Natural killer cell (primary cell): ENCODE data around the gene PAFAH1B1. TPM values are rescaled to one million over a fixed set of nuclear protein-coding genes. Genes with fewer than 3 reads are reported as not detected.
"Not testable (repeated sequence)": the region's sequence is repeated elsewhere in the genome, so short reads cannot be mapped to it uniquely, and the experiment has no call there.

ENCODE experiments used
- ATAC-seq, 3 donors: fragments of 150-1000 bp in 2 of 3; fragments of 200-7000 bp in 1 of 3; cut with Tn5 transposase; 1 replicate in 1 of 3; 2 replicates in 2 of 3; pipeline ENCODE4 v1.10.0; 2021; ENCODE audit warnings: mild to moderate bottlenecking in 2 of 3, moderate library complexity in 2 of 3
- DNase-seq, 2 donors: peaks; one replicate each; pipeline versions ENCODE4 v3.0.0 to v3.0.0-alpha.2; 2013 to 2021; ENCODE audit warnings: mixed read lengths in 1 of 2
- H3K27ac ChIP-seq: one replicate; pipeline ENCODE4 v1.5.1; 2013; ENCODE audit warnings: mild to moderate bottlenecking, low read length
- H3K27me3 ChIP-seq: one replicate; pipeline ENCODE4 v1.6.1; 2013; ENCODE audit warnings: low read length; ENCODE audit not compliant: control insufficient read depth, insufficient read depth
- H3K36me3 ChIP-seq: one replicate; pipeline ENCODE4 v1.6.1; 2013; ENCODE audit warnings: low read length; ENCODE audit not compliant: control insufficient read depth, insufficient read depth
- H3K4me1 ChIP-seq: one replicate; pipeline ENCODE4 v1.6.1; 2013; ENCODE audit warnings: low read length; ENCODE audit not compliant: control insufficient read depth, insufficient read depth
- H3K4me3 ChIP-seq: one replicate; pipeline ENCODE4 v1.5.1; 2013; ENCODE audit warnings: low read length
- H3K9me3 ChIP-seq: one replicate; pipeline ENCODE4 v1.6.1; 2013; ENCODE audit warnings: low read length; ENCODE audit not compliant: control insufficient read depth, insufficient read depth
- H3K27ac Mint-ChIP-seq, 2 donors: one replicate each; pipeline ENCODE4 v1.8.0; 2022; ENCODE audit warnings: mild to moderate bottlenecking in 2 of 2, mixed read lengths in 2 of 2, moderate library complexity in 1 of 2
- H3K27me3 Mint-ChIP-seq, 2 donors: one replicate each; pipeline ENCODE4 v1.8.0; 2022; ENCODE audit warnings: low read depth in 2 of 2, mixed read lengths in 2 of 2
- H3K36me3 Mint-ChIP-seq: one replicate; pipeline ENCODE4 v1.8.0; 2022; ENCODE audit warnings: mixed read lengths
- H3K4me1 Mint-ChIP-seq, 2 donors: one replicate each; pipeline ENCODE4 v1.8.0; 2022; ENCODE audit warnings: mixed read lengths in 2 of 2
- H3K4me3 Mint-ChIP-seq: one replicate; pipeline ENCODE4 v1.8.0; 2022; ENCODE audit warnings: mild to moderate bottlenecking, moderate library complexity, mixed read lengths
- H3K9me3 Mint-ChIP-seq, 2 donors: one replicate each; pipeline ENCODE4 v1.8.0; 2022; ENCODE audit warnings: mixed read lengths in 2 of 2
- WGBS: methylation state at CpG from one replicate; pipeline ENCODE4 v1.1.7; 2013; ENCODE audit warnings: missing lambda C conversion rate; ENCODE audit not compliant: insufficient coverage; 5-methylcytosine and 5-hydroxymethylcytosine counted together
- intact Hi-C: fragments of 100-400 bp; cut with micrococcal nuclease; formaldehyde crosslinking; loops from one replicate; pipeline ENCODE4 v1.14.2; 2022
- total RNA-seq, 4 donors: library from RNA; stranded (reverse); fragments of 120-200 nt in 1 of 4; gene quantifications; one replicate each; pipeline versions ENCODE4 v1.2.3 to v1.2.4, GENCODE V29; 2013 to 2022
- TF ChIP-seq, protein P1 (sequence below): fragments of 200-600 bp; IDR thresholded peaks from one replicate; pipeline ENCODE4 v1.8.0; 2022; ENCODE audit warnings: antibody characterized with exemption

Gene PAFAH1B1
- total RNA-seq, 3 donors from 2014 or later (not counting 1 experiment from before 2014, with no cell fraction given), result 138 to 176 (median 165) TPM

DNA sequence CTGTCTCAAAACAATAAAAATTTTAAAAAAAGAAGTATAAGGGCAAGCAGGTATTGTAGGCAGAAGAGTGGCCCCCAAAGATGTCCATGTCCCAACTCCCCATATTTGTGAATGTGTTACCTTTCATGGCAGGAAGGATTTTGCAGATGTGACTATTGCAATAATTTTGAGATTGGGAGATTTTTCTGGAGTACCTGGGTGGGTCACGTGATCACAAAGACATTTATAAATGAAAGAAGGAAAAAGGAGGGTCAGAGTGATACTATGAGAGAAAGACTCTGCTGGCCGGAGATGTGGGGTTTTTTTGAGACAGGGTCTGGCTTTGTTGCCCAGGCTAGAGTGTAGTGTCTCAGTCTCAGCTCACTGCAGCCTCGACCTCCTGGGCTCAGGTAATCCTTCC, 27.4 kb upstream of the PAFAH1B1 start:
- no peak for ATAC-seq
- Histone ChIP-seq H3K9me3 (no peaks in the 10 kb centered on the region), H3K27me3 (no peaks in the 10 kb centered on the region), H3K4me3 (no peak overlapping the region), H3K36me3 (no peaks in the 10 kb centered on the region), H3K27ac (no peak overlapping the region), H3K4me1 (no peaks in the 10 kb centered on the region)
- DNase-seq, result no peak
- Mint-ChIP-seq H3K36me3 (no peaks in the 10 kb centered on the region), H3K4me1 (no peaks in the 10 kb centered on the region), H3K27ac (no peak overlapping the region), H3K27me3 (peaks cover 5 to 8% of the 10 kb centered on the region in 2 donors), H3K4me3 (no peak overlapping the region), H3K9me3 (no peaks in the 10 kb centered on the region)
- intact Hi-C loops, result no loop called here
- WGBS, result 89% methylated on average over 3 of the region's 3 CpGs
- TF ChIP-seq, protein P1, sequence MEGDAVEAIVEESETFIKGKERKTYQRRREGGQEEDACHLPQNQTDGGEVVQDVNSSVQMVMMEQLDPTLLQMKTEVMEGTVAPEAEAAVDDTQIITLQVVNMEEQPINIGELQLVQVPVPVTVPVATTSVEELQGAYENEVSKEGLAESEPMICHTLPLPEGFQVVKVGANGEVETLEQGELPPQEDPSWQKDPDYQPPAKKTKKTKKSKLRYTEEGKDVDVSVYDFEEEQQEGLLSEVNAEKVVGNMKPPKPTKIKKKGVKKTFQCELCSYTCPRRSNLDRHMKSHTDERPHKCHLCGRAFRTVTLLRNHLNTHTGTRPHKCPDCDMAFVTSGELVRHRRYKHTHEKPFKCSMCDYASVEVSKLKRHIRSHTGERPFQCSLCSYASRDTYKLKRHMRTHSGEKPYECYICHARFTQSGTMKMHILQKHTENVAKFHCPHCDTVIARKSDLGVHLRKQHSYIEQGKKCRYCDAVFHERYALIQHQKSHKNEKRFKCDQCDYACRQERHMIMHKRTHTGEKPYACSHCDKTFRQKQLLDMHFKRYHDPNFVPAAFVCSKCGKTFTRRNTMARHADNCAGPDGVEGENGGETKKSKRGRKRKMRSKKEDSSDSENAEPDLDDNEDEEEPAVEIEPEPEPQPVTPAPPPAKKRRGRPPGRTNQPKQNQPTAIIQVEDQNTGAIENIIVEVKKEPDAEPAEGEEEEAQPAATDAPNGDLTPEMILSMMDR, result no peak

DNA sequence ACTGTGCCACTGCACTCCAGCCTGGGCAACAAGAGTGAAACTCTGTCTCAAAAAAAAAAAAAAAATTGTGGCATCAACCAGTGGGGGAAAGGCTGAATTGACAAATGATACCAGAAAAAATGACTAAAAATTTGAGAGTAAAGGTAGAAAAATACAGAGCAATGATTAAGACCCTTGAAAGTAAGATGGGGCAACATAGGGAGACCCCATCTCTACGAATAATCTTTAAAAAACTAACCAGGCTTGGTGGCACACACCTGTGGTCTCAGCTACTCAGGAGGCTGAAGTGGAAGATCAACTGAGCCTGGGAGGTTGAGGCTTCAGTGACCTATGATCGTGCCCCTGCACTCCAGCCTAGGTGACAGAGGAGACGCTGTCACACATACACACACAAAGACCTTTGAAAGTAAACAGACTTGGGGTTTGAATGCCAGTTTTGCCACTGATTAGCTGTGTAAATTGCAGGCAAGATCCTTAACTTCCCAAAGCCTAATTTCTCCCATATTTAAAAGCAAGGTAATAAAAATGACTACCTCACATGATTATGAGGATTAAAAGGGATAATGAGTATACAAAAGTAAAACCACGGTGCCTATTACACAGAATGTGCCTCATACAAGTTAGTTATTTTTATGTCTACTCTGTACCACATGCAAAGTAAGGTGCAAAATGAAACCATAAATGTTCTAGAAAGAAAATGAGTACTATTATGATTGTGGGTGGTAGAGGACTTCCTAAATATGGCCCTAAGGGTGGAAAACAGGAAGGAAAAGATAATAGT, 21.7 kb upstream of the PAFAH1B1 start:
- 70% methylated on average over 3 of the region's 4 CpGs for WGBS
- no peaks in the 10 kb centered on the region for H3K27me3 ChIP-seq
- Mint-ChIP-seq H3K36me3 (no peaks in the 10 kb centered on the region), H3K4me1 (no peaks in the 10 kb centered on the region), H3K4me3 (no peak overlapping the region), H3K27ac (no peak overlapping the region), H3K27me3 (peaks cover 6 to 7% of the 10 kb centered on the region in 2 donors), H3K9me3 (no peaks in the 10 kb centered on the region)
- no peaks in the 10 kb centered on the region for H3K36me3 ChIP-seq
- H3K4me1 ChIP-seq, result no peaks in the 10 kb centered on the region
- no peak for DNase-seq
- ATAC-seq, result no peak
- TF ChIP-seq, protein P1, result no peak
- no peak overlapping the region for H3K27ac ChIP-seq
- intact Hi-C loops, result no loop called here
- H3K9me3 ChIP-seq, result no peaks in the 10 kb centered on the region
- H3K4me3 ChIP-seq, result no peak overlapping the region

DNA sequence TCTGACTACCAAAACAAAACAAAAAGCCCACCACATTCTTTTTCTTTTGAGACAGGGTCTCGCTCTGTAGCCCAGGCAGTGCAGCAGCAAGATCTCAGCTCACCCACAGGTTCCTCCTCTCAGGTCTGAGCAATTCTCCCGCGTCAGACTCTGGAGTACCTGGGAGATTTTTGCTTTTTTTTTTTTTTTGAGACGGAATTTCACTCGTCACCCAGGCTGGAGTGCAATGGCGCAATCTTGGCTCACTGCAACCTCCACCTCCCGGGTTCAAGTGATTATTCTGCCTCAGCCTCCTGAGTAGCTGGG, 21.2 kb upstream of the PAFAH1B1 start:
- H3K27ac Mint-ChIP-seq, H3K4me3 Mint-ChIP-seq, H3K9me3 ChIP-seq, H3K4me1 ChIP-seq, intact Hi-C loops, H3K36me3 Mint-ChIP-seq, H3K36me3 ChIP-seq, H3K27me3 Mint-ChIP-seq, H3K27me3 ChIP-seq, H3K4me3 ChIP-seq, H3K4me1 Mint-ChIP-seq, DNase-seq, ATAC-seq, H3K27ac ChIP-seq, H3K9me3 Mint-ChIP-seq: not testable (repeated sequence)
- WGBS, result 81% methylated on average over 7 of the region's 7 CpGs

DNA sequence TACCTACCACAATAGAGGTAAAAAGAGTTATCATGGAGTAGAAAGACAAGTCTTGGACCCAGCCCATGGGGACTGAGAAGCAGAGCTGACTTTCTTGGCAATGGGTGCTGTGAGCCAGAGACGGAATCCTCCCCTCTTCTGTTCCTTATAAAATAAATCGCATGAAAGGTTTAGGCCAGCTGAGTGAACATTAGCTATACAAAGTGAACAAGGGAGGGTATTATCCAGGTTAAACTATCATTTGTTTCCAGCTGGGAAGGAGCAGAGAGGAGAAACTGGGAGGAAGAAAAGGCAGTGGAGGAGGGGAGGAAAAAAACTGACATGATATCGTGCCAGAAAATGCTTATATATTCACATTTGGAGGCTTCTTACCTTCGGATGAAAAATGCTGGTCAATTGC, 13.3 kb upstream of the PAFAH1B1 start:
- no peaks in the 10 kb centered on the region for H3K9me3 Mint-ChIP-seq
- H3K27me3 ChIP-seq, result no peaks in the 10 kb centered on the region
- intact Hi-C loops, result no loop called here
- H3K4me3 ChIP-seq, result no peak overlapping the region
- no peak overlapping the region for H3K27ac ChIP-seq
- no peaks in the 10 kb centered on the region for H3K4me1 ChIP-seq
- TF ChIP-seq, protein P1, result no peak
- H3K36me3 Mint-ChIP-seq, result no peaks in the 10 kb centered on the region
- no peaks in the 10 kb centered on the region for H3K4me1 Mint-ChIP-seq
- no peak overlapping the region for H3K4me3 Mint-ChIP-seq
- no peaks in the 10 kb centered on the region for H3K36me3 ChIP-seq
- no peaks in the 10 kb centered on the region for H3K9me3 ChIP-seq
- no peak for ATAC-seq
- no peak for DNase-seq
- H3K27me3 Mint-ChIP-seq, result peaks cover 12 to 20% of the 10 kb centered on the region in 2 donors
- WGBS, result 87% methylated on average over 3 of the region's 4 CpGs
- no peak overlapping the region for H3K27ac Mint-ChIP-seq
